ENCODE measurements around the gene FAM114A1.

FAM114A1 gene

GRCh38 chr4:38861791-38862190, 5.8 kb upstream of the FAM114A1 start (continued):
- no peak for TF ChIP-seq ZNF362 (tag by site-specific recombination; IDR thresholded peaks at IDR 0.05)
- TF ChIP-seq ZNF398 (tag by site-specific recombination; IDR thresholded peaks at IDR 0.05): no peak
- TF ChIP-seq ZNF600 (tag by site-specific recombination; IDR thresholded peaks at IDR 0.05): no peak

GRCh38 chr4:38865445-38865844, 2.2 kb upstream of the FAM114A1 start:
- TF ChIP-seq SCRT2 (tag by site-specific recombination; IDR thresholded peaks at IDR 0.05) (peak; percentile 78), HOXD13 (CRISPR knock-in tag; IDR thresholded peaks at IDR 0.05; ENCODE audit: borderline replicate concordance) (no peak)
- Histone ChIP-seq H3K9me3 (ENCODE audit: control insufficient read depth, insufficient read depth, low read depth, low read length) (no peaks in the 10 kb centered on the region), H3K4me1 (ENCODE audit: control insufficient read depth, insufficient read depth, low read length) (peaks cover 3% of the 10 kb centered on the region; the same call in 1 of the 2 replicates), H3K36me3 (ENCODE audit: control insufficient read depth in 2 of 2, insufficient read depth in 1 of 2, low read length in 2 of 2) (peaks cover 0 to 12% of the 10 kb centered on the region in 2 experiments; a peak in 1 of 3 replicates), H3K4me3 (ENCODE audit: low read depth, low read length) (no peak overlapping the region), H3K27ac (ENCODE audit: extremely low read depth, low read depth, low read length) (no peak overlapping the region)
- CTCF ChIA-PET: interaction anchor here (0.5 to 0.7 kb wide), 3 partner anchors 11 to 523 kb away, joined by 3 to 5 read pairs (median 4); partner anchors contain the start of gene TLR1
- POLR2A ChIA-PET: no interaction called here

- Histone ChIP-seq H3K36me3 (ENCODE audit: control insufficient read depth in 2 of 2, insufficient read depth in 1 of 2, low read length in 2 of 2) (peaks cover 0 to 20% of the 10 kb centered on the region in 2 experiments; a peak in 1 of 3 replicates), H3K9me3 (ENCODE audit: control insufficient read depth, insufficient read depth, low read depth, low read length) (no peaks in the 10 kb centered on the region), H3K4me3 (ENCODE audit: low read depth, low read length) (peak overlapping the region; percentile 53), H3K4me1 (ENCODE audit: control insufficient read depth, insufficient read depth, low read length) (peaks cover 3% of the 10 kb centered on the region; the same call in 1 of the 2 replicates), H3K27ac (ENCODE audit: extremely low read depth, low read depth, low read length) (no peak overlapping the region; the same call in 1 of the 2 replicates)
- TF ChIP-seq ZNF692 (tag by site-specific recombination; IDR thresholded peaks at IDR 0.05) (peak; percentile 49; the same call in 1 of the 2 replicates), GLIS1 (tag by site-specific recombination; IDR thresholded peaks at IDR 0.05) (0 out of 2 replicates have a peak, but pooled peaks have one; percentile 14), SETDB1 (IDR thresholded peaks at IDR 0.05; ENCODE audit: insufficient read length, low read length) (no peak), PRDM10 (tag by site-specific recombination; IDR thresholded peaks at IDR 0.05) (0 out of 2 replicates have a peak, but pooled peaks have one; percentile 19), ZNF335 (tag by site-specific recombination; conservative IDR thresholded peaks at IDR 0.05) (peak; percentile 72), IKZF3 (tag by site-specific recombination; IDR thresholded peaks at IDR 0.05) (peak; percentile 51; the same call in 1 of the 2 replicates)
- CTCF ChIA-PET: interaction anchor here (0.5 to 1.9 kb wide), 6 partner anchors 34 to 945 kb away, joined by 3 to 9 read pairs (median 3); partner anchors contain the start of gene TLR10
- POLR2A ChIA-PET: no interaction called here
Observed at GRCh38 chr4:38866973-38867477, 581 bp upstream of the FAM114A1 start.

All from HEK293 (cell line).